Measurements from ENCODE around the gene SMCO3. TPM values are rescaled to one million over a fixed set of nuclear protein-coding genes. Genes with fewer than 3 reads are reported as not detected.
A peak's percentile ranks its signal among the peaks of the same experiment; 100 is the strongest.

The SMCO3 gene
- total and polyA plus RNA-seq, 3 donors from 2014 or later: 0.20 to 0.39 TPM; not detected in 1

GRCh38 chr12:14846042-14846587, 32.1 kb upstream of the SMCO3 start:
- no peak for TF ChIP-seq POLR2A (IDR thresholded peaks at IDR 0.05)
- TF ChIP-seq CTCF (IDR thresholded peaks at IDR 0.05): no peak
- Histone ChIP-seq H3K27ac (peak overlapping the region in 1 of 2 donors; percentile 70), H3K36me3 (ENCODE audit: low read depth, missing control alignments) (no peaks in the 10 kb centered on the region), H3K4me1 (peaks cover 22% of the 10 kb centered on the region), H3K4me3 (no peak overlapping the region), H3K27me3 (no peaks in the 10 kb centered on the region), H3K9me3 (no peaks in the 10 kb centered on the region)
- 35 to 44% methylated on average over 3 of the region's 3 CpGs for WGBS, 2 donors
- DNase-seq: no peak
- intact Hi-C loops (cut with DNase I; ENCODE audit: low total_unique reads): loop anchor here (10.0 kb wide), 1 partner anchor 49 kb away; no protein-coding TSS in a partner anchor

GRCh38 chr12:14845350-14845750, 31.4 kb upstream of the SMCO3 start:
- H3K9me3 ChIP-seq: no peaks in the 10 kb centered on the region
- H3K27ac ChIP-seq: peak overlapping the region in 1 of 2 donors; percentile 70
- intact Hi-C loops (cut with DNase I; ENCODE audit: low total_unique reads): loop anchor here (10.0 kb wide), 1 partner anchor 49 kb away; no protein-coding TSS in a partner anchor
- peaks cover 22% of the 10 kb centered on the region for H3K4me1 ChIP-seq
- H3K27me3 ChIP-seq: no peaks in the 10 kb centered on the region
- H3K36me3 ChIP-seq (ENCODE audit: low read depth, missing control alignments): no peaks in the 10 kb centered on the region
- WGBS, 2 donors: 24 to 27% methylated on average over 3 of the region's 3 CpGs
- DNase-seq: peak; percentile 63
- no peak overlapping the region for H3K4me3 ChIP-seq
- TF ChIP-seq POLR2A (IDR thresholded peaks at IDR 0.05) (no peak), CTCF (IDR thresholded peaks at IDR 0.05) (peak; percentile 68 to 82 (median 77))

- peaks cover 22% of the 10 kb centered on the region for H3K4me1 ChIP-seq
- intact Hi-C loops (cut with DNase I; ENCODE audit: low total_unique reads): loop anchor here (10.0 kb wide), 1 partner anchor 50 kb away; no protein-coding TSS in a partner anchor
- TF ChIP-seq POLR2A (IDR thresholded peaks at IDR 0.05): no peak
- no peak for TF ChIP-seq CTCF (IDR thresholded peaks at IDR 0.05)
Observed at GRCh38 chr12:14844401-14844800, 30.4 kb upstream of the SMCO3 start.

GRCh38 chr12:14843425-14843887, 29.5 kb upstream of the SMCO3 start, which contains the start of gene ART4:
Gene ART4, minus strand, starts transcription at chr12:14843526. Its CDS starts 413 bp downstream, at chr12:14843113.
- Histone ChIP-seq H3K27ac (peak within 1 kb of the TSS in 1 of 2 donors; percentile 57), H3K9me3 (no peaks in the 10 kb centered on the region), H3K4me1 (peaks cover 22% of the 10 kb centered on the region), H3K36me3 (ENCODE audit: low read depth, missing control alignments) (no peaks in the 10 kb centered on the region), H3K27me3 (no peaks in the 10 kb centered on the region), H3K4me3 (no peak within 1 kb of the TSS)
- intact Hi-C loops (cut with DNase I; ENCODE audit: low total_unique reads): loop anchor here (10.0 kb wide), 1 partner anchor 51 kb away; no protein-coding TSS in a partner anchor
- TF ChIP-seq POLR2A (IDR thresholded peaks at IDR 0.05): no peak
- TF ChIP-seq CTCF (IDR thresholded peaks at IDR 0.05): no peak
- DNase-seq: no peak
- 64 to 84% methylated on average over 10 of the region's 10 CpGs for WGBS, 2 donors

More at GRCh38 chr12:14844401-14844800, 30.4 kb upstream of the SMCO3 start:
- Histone ChIP-seq H3K36me3 (ENCODE audit: low read depth, missing control alignments) (no peaks in the 10 kb centered on the region), H3K4me3 (no peak overlapping the region), H3K27me3 (no peaks in the 10 kb centered on the region), H3K27ac (no peak overlapping the region), H3K9me3 (no peaks in the 10 kb centered on the region)
- DNase-seq: no peak
